GM10847 (cell line): ENCODE data around the gene PRR3.
A peak's percentile ranks its signal among the peaks of the same experiment; 100 is the strongest.

ENCODE experiments used
- POLR2A ChIP-seq: IDR thresholded peaks from 2 replicates; pipeline ENCODE4 v1.6.1; 2011; ENCODE audit not compliant: insufficient read length; ENCODE audit errors: extremely low read depth

The PRR3 gene

DNA sequence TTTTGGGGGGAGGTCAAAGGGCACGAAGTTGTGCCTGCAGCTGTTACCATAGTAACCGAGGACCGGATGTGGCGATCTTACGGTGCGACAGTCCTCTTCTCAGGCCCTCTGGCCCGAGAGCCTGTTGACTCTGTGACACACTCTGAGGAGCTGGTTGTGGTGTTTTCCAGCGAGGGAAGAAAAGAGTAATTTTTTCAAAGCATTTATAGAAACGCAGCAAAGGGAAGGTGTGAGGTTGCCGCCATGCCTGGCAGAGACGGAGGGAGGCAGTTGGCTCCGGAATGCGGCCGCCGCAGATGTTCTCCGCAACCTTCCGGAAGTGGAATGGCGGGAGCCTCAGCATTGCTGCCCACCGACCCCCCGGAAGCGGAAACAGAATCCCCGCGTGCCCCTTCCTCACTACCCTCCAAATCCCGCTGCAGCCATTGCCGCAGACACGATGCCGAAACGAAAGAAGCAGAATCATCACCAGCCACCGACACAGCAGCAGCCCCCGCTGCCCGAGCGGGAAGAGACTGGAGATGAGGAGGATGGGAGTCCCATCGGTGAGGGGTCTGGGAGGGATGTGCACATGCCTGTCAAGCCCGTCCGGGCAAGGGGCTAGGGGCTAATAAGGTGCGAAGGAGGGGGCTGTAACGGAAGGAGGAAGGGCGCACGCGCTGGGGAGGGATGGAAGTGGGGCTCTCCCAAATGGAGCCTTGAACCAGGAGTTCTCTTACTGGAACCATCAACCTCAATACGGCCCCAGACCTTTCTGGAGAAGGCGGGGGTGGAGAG, at the start of gene PRR3:
Gene PRR3 (plus strand): TSS at position 390 of the 777 bp plus-strand sequence. CDS start 50 bp downstream, at position 440.
- peak; percentile 52 for TF ChIP-seq POLR2A

DNA sequence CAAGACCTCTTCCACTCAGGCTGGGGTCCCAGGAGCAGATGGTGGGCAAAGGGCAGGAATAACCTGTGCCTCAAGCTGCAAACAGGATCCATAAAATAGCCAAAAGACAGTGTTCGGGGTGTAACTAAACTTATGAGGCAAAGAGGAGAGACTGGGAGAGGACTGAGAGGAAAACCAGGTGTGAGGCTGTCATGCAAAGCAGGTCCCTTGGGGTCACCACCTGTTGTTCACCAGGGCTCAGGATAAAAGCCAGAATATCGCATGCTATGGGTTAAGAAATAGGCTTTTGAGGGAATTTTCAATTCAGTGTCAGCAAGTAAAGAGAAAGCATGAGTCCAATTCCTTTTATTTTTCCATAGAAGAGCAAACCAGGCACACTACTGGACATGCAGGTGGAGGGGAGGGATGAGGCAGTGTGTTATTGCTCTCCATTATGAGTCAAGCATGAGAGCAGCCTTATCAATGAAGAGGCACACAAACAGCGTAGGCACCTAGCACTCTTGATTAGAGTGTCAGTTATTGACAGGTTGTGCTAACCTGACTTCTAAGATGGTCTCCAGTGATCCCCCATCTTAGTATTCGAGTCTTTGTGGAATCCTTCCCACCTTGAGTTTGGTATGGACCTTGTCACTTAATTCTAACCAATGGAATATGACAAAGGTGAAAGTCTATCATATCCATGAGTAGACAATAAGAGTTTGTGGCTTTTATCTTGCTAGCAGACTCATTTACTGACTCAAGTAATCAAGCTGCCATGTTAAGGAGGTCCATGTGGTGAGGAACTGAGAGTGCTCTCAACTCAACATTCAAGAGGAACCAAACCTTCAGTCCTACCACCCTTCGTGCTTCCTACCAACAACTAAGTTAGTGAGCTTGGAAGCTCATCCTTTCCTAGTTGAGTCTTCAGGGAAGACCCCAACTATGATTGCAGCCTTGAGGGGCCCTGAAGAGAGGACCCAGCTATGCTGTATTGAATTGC, 49.0 kb upstream of the PRR3 start:
- TF ChIP-seq POLR2A: no peak

GRCh38 chr6:30508890-30509736, 48.0 kb upstream of the PRR3 start:
- TF ChIP-seq POLR2A: no peak

DNA sequence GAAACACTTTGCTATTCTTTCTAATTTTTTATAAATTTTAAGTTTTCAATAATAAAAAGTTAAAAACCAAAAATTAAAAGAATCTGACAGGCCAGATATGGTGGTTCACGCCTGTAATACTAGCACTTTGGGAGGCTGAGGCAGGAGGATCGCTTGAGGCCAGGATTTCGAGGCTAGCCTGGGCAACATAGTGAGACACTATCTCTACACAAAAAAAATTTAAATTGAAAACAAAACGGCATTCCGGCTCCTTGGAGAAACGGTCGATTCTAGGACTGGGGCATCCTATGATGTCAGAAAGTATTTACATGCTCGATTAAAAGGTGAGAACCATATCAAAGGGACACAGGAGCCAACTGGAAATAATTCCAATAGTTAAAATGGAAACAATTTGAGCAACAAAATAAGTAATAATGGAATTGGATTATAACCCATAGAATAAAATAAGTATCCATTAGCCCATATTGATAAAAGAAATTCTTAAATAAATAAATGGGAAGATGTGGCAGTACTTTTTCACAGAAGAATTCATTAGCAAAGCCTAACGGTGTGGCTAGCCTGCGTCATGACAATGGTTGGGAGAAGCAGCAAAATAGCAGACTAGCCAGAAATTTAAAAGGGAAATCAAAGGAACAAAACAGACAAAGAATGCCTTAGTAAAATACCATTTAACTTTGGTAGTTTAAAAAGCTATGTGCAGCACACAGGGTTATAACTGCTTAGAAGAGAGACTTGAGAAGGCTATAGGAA, 46.5 kb upstream of the PRR3 start:
- no peak for TF ChIP-seq POLR2A

DNA sequence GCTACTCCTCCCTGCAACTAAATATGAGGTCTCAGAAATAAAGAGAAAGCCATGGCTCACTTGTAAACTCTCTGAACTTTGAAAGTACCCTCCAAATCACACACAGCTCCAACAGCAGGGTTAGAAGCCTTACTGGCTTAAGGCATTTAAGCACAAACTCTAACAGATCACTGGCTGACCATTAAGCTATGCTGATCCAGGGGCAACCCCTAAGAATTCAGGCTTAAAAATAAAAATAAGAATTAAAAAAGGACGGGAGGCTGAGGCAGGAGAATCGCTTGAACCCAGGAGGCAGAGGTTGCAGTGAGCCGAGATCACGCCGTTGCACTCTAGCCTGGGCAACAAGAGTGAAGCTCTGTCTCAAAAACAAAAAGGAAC, 45.9 kb upstream of the PRR3 start:
- no peak for TF ChIP-seq POLR2A

DNA sequence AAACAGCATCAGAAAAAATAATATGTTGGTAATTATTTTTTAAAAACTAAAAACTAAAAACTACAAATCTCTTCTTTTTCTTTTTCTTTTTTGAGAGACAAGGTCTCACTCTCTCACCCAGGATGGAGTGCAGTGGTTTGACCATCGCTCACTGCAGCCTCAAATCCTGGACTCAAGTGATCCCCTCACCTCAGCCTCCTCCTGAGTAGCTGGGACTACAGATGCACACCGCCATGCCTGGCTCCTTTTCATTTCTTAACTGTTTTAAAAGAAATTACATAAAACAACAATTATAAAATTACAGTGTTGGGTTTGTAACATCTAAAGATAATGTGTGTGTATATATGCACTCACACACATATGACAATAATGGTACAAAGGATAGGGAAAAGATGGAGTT, 43.6 kb upstream of the PRR3 start:
- no peak for TF ChIP-seq POLR2A

- TF ChIP-seq POLR2A: no peak
These were observed 42.0 kb upstream of the PRR3 start for GRCh38 chr6:30515106-30515505.

GRCh38 chr6:30515944-30516753, 40.9 kb upstream of the PRR3 start:
- no peak for TF ChIP-seq POLR2A

GRCh38 chr6:30520522-30520921, 36.6 kb upstream of the PRR3 start:
- TF ChIP-seq POLR2A: no peak

DNA sequence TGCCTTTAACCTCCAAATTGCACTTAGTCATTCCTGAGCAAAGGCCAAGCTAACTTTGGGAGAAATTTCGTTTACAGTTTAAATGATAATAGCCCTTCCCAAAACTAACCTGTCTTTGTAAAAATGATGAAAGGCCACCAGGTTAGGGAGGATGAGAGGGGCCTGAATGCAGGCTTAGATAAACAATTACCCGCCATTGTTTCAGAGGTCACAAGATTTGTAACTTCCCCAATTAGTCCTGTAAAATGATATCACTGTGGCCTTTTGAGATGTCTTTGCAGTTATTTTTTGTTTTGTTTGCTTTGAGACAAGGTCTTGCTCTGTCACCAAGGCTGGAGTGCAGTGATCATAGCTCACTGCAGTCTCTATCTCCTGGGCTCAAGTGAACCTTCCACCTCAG, 27.1 kb upstream of the PRR3 start:
- TF ChIP-seq POLR2A: no peak

DNA sequence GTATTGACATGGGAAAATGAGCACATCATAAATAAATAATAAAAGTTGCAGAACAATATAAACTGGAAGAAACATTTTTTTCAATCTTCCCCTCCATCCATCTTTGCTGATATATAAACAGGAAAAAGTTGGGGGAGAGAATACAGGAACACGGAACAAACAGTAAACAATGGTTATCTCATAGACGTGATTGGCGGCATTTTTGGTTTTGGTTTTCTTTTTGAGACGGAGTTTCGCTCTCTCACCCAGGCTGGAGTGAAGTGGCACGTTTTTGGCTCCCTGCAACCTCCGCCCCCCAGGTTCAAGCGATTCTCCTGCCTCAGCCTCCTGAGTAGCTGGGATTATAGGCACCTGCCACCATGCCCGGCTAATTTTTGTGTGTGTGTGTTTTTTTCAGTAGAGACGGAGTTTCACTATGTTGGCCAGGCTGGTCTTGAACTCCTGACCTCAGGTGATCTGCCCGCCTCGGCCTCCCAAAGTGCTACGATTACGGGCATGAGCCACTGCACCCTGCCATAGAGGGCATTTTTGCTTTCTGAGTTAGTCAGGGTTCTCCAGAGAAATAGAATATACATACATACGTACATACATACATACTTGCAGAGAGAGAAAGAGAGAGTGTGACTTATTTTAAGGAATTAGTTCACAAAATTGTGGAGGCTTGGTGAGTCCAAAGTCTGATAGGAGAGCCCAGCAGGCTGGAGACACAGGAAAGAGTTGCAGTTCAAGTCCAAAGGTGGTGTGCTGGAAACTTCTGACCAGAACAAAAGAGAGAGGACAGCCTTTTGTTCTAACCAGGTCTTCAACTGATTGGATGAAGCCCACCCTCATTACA, 23.4 kb upstream of the PRR3 start:
- no peak for TF ChIP-seq POLR2A

- TF ChIP-seq POLR2A: no peak
These were observed 19.2 kb upstream of the PRR3 start for GRCh38 chr6:30537931-30538330.
